SK-N-SH (cell line): ENCODE measurements around the gene AAMDC.
A peak's percentile ranks its signal among the peaks of the same experiment; 100 is the strongest.

ENCODE experiments used
- CTCF ChIP-seq: fragments of 200-600 bp; sonication (generic); IDR thresholded peaks from 2 replicates; pipeline ENCODE4 v1.6.1; 2017; ENCODE audit warnings: antibody characterized with exemption, mild to moderate bottlenecking, moderate library complexity
- POLR2AphosphoS5 ChIP-seq: IDR thresholded peaks from 2 replicates; pipeline ENCODE4 v1.6.1; 2012; ENCODE audit warnings: low read depth, low read length
- RAD21 ChIP-seq: IDR thresholded peaks from 2 replicates; pipeline ENCODE4 v1.6.1; 2012; ENCODE audit warnings: mild to moderate bottlenecking, low read length
- REST ChIP-seq: IDR thresholded peaks from 2 replicates; pipeline ENCODE4 v1.6.1; 2012; ENCODE audit warnings: mild to moderate bottlenecking, low read depth, low read length, moderate library complexity

GRCh38 chr11:77779935-77780334 is 41.0 kb upstream of the AAMDC start:
- TF ChIP-seq RAD21 = no peak
- peak; percentile 96 for TF ChIP-seq REST
- TF ChIP-seq POLR2AphosphoS5 = no peak
- no peak for TF ChIP-seq CTCF
